NCI-H524 treated with DMSO at 0.1 percent for 48 hours (cell line): ENCODE measurements around the gene PGM3.

Experiments
- DNase-seq: peaks from one replicate; lab custom pipeline; 2025; lab: John Stamatoyannopoulos, UW

PGM3 gene

DNA sequence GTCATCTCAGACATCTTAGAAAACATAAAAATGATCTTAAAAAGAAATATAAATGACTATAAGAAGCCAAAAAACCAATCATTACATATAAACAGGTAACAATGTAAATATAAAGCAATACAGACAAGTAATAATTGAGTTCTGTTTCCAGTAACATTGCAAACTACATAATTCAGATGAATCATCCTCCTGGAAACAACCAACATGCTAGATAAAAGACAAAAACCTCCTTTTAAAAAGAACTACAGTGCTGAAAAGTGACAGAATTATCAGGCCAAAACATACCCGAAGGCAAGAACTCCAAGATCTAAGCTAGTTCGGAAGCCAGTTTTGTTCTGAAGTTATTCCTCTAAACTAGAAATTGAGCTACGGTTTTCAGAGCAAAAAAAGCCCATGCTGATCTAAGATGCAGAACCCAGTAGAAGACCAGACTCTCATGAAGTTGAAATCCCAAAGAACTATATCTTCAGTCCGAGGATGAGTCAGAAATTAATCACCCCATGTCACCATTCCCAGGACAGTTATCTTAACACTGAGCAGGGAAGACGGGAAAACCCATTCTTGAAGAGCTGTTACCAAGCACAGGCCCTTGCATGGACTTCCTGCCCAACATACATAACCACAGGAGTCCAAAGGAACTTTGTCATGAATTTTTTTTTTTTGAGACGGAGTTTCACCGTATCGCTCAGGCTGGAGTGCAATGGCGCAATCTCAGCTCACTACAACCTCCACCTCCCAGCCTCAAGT, 9.8 kb downstream of the PGM3 start:
- DNase-seq = no peak

DNA sequence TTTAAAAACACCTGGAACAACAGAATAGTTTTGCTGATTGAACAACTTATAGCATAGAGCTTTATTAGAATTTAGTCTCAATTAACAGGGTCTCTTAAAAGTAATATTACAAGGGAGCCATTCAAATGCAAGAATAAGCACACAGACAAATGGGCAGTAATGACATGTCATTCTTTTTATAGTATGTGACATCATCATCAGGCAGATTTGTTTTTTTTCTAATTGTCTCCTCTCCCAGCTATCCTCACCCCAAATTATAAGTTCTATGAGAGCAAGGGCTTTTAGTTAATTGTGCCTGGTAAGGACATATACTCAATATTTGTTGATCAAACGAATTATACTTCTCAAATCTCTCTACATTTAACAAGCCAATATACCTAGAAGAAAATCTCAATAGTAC, 11.0 kb downstream of the PGM3 start:
- no peak for DNase-seq

DNA sequence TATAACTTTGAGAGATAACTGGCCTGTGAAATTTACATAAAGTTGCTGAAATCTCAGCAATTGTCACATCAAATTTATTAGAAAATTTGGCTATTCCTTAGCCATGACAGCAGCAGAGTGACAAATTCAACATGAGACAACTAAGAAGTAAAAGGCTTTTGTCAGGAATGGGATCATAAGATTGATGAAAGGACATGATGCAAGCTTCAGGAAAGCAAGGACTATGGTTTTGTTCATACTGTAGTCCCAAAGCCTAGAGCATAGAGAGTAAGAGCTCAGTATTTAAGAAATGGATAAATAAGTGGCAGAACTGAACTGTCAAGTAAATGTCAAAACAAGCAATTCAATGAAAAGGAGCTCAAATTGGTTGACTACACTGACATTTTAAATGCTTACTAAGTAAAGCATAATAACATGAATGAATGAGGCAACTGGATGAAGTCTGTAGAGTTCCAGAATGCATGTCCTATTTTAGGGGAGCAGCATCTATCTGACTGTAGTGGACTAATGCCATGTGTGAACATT, 12.6 kb downstream of the PGM3 start:
- DNase-seq = no peak

DNA sequence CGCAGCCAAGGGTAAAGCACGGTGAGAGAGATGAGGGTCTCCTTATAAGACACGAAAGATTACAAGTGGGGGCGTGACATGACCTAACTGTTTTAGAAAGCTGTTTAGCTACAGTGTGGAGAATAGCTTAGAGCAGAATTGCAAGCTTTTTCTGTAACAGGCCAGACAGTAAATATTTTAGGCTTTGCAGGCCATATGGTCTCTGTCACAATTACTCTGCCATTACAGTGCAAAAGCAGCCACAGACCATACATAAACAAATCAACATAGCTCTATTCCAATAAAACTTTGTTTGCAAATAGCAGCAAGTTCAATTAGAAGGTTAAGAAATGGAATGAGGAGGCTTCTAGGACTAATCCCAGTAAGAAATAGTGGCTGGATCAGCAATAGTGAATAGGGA, 16.8 kb downstream of the PGM3 start:
- DNase-seq = no peak

DNA sequence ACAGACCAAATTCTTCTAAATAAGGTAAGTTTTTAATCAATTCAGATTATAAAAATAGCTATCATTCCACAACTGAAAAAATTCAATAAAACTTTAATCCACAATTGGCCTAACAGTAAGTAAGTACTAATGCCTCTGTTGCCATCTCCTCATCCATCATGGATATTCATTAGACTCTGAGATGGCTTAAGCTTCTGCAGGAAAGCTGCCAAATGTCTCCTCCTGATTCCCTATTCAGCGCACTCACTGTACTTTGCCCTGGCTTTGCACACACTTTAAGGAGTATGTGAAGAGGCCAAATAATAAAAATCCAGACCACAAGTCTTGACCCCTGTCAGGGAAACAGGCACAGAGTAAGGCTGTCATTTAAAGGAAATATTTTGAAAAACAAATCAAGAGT, 23.6 kb downstream of the PGM3 start:
- DNase-seq = no peak

DNA sequence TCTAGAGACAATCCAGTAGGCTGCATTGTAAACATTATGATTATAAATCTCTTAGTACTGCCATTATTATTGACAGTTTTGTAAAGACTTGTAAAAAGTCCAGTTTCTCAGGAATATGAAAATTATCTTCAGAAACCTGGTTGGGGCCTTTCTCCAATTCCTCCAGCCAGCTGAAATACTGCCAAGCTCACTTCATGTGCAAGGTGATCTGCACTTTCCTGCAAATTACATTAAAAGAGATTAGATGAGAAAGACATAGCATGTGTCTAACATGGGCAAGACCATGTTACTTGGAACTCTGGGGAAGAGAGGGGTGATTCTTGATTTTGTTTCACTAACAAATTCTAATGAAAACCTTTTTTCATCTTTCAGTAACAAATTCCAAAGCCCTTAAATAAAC, 24.0 kb downstream of the PGM3 start:
- DNase-seq = no peak

DNA sequence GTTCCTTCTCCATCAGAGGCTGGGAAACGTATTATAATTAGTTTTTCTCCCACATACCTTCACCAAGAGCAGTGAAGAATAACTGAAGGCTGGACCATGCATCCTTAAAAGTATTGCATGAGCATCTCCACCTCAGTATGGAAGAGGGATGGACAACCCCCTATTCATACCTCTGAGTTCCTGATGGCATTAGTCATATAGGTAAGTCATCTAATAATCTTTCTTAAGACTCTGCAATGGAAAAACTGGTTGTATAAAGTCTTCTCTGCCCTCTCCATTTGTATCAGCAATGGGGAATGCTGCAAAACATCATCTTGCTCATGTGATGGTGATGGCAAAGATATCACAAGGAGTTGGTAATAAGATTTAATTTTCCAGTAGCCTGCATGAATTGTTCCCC, 24.5 kb downstream of the PGM3 start:
- DNase-seq = no peak

DNA sequence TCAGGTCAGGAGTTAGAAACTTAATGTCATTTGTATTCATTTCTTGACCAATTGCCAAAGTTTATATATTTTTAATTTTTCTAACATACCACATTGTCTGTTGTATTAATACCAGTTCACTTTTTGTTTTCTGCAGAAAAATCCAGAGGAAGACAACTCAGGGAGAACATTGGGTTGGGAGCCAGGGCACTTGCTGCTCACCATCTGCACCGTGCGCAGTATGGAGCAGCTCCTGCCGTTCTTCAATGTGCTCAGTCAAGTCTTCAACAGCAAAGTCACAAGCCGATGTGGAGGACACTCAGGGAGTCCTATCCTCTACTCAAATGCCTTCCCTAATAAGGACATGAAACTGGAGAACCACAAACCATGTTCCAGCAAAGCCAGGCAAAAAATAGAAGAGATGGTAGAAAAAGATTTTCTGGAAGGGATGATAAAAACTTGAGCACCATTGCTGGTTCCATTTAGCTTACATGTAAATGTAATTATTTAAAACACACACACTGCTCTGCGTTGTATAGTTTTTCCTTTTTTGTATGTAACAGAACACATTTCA, 25.3 kb downstream of the PGM3 start:
- DNase-seq = no peak

DNA sequence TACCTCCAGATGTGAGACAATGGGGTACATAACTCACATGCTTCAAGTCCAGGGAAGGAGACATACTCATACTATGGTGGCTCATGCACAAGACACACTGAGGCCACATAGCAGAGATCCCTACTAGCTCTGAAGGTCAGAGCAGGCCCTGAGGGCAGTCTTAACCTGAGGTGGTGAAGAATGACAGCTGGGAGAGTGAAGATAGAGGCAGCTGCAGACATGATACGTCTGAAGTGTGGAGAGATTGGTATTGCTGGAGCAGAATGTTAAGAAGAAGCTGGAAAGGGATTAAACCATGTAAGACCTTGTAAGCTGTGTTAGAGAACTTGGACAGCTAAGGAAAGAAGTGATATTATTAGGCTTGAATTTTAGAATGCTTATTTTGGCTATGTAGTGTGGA, 32.9 kb downstream of the PGM3 start:
- no peak for DNase-seq

DNA sequence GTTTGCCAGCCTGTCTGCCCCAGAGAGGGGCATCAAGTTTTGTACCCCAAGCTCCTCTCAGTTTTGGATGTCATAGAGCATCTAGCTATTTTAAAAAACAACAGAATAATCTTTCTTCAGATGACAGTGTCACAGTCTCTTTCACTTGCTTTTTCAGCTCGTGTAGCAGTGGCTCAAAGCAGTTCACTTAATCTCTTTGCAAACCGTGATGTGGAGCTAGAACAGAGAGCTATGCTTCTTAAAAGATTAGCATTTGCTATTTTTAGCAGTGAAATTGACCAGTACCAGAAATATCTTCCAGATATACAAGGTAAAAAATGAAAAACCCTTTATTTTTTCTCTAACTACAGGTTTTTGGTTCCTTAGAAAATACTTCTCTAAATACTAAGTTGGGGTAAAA, 37.3 kb downstream of the PGM3 start:
- no peak for DNase-seq

DNA sequence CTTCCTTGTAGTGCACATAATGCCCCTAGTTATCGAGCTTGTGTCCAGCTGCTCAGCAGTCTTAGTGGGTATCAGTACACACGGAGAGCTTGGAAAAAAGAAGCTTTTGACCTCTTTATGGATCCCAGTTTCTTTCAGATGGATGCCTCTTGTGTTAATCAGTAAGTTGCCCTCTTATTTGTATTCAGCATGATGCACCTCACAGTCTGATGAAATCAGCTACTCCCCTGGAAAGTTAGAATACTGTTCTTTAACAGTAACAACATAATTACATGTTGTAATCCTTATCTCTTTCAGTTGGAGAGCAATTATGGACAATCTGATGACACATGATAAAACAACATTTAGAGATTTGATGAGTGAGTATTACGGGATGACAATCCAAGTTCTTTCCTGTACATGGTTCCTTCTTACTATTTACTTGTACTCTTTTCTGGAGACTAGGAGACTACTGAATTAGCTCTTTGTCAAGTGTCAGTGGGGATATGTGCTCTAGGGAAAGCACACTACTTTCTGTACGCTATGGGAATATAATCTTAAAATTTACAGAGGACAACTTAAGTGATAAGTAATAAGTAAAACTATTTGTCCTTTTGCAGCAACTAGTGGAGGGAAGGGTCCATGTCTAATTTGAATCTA, 39.1 kb downstream of the PGM3 start:
- DNase-seq = no peak

DNA sequence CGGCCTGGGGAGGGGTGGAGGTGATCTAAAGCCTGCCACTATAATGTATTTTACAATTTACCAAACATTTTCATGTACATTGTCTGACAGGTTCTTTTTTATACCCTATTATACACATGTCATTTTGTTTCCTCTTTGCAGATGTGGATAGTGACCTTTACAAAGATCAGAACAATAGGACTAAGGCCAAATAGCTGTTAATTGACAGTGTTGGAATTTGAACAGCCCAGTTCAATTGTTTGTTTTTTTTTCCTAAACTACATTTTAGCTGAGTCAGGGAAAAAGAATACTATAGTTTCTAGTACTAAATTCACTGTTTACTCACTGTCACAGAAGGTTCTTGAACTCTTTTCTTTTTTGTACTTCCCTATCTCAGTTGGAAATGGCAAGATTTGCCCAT, 40.2 kb downstream of the PGM3 start:
- no peak for DNase-seq

DNA sequence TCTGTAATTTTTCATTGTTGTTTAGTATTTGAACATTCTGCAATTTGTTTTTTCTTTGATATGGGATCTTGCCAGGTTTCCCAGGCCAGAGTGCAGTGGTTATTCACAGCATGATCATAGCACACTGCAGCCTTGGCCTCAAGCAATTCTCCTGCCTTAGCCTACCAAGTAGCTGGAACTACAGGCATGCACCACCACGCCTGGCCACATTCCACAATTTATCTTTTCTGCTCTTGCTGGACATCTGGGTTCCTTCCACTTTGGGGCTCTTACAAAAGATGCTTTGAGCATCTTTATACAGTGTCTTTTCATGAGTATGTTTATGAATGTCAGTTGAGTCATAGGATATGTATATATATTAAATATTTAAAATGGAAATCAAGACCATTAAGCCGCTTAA, 42.0 kb downstream of the PGM3 start:
- DNase-seq = no peak

DNA sequence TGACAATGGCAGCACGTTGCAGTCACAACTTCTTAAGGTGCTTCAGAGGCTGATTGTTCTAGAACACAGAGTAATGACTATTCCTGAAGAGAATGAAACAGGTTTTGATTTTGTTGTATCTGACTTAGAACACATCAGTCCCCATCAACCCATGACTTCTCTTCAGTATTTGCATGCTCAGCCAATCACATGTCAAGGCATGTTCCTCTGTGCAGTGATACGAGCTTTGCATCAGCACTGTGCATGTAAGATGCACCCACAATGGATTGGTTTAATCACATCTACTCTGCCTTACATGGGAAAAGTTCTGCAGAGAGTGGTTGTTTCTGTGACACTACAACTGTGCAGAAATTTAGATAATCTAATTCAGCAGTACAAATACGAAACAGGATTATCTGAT, 54.3 kb downstream of the PGM3 start:
- DNase-seq = no peak

DNA sequence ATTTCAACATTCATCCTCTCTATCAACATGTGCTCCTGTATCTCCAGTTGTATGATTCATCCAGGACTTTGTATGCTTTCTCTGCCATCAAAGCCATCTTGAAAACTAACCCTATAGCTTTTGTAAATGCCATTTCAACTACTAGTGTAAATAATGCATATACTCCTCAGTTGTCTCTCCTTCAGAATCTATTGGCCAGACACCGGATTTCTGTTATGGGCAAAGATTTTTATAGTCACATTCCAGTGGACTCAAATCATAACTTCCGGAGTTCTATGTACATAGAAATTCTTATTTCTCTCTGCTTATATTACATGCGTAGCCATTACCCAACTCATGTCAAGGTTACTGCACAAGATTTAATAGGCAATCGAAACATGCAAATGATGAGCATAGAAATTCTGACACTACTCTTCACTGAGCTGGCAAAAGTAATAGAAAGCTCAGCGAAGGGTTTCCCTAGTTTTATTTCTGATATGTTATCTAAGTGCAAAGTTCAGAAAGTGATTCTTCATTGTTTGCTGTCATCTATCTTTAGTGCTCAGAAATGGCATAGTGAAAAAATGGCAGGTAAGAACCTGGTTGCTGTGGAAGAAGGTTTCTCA, 54.8 kb downstream of the PGM3 start:
- DNase-seq = no peak

DNA sequence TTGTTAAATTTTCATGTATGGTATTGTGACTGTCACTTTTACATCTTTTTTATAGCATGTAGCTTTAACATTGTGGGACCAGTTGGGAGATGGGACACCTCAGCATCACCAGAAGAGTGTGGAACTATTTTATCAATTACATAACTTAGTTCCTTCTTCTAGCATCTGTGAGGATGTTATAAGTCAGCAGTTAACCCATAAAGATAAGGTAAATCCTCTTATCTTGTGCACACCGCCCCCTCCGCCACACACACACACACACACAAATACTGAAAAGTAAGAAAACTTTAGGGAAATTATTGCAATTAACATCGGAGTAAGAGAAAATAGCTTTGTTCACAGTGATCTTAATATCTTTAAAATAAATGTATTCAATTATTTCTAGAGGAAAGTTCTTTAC, 60.9 kb downstream of the PGM3 start:
- DNase-seq = no peak

DNA sequence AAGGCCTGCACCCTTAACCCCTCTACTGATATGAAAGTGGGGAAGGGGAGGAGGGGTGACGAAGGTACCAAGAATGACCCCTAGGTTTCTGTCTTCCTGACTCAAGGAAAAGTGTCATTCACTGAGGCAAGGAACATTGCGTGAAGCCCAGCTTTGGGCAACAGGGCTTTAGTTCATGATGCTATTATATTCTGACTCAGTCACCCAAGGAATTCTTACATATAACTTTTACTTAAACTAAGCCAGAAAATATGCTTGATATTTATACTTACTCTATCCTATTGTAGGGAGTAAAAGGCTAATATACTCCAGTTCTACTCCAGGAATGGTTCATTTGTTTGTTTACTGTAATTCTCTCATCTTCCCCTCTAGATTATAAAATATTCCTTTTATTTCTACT, 65.1 kb downstream of the PGM3 start:
- no peak for DNase-seq

DNA sequence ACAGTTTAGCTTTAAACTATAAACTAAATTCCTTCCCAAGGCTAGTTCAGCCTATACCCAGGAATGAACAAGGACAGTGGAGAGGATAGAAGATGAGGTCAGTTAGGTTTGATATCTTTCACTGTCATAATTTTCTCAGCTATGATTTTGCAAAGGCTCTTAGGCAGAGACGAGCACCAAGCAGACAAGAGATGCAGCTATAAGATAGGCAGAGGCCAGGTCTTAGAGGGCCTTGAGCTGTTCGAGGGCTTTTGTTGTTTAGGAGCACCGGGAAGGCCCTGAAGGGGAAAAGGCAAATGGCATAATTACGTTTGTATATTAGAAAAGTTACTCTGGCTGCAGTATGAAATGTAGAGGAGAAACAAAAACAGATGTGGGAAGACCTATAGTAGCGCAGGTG, 65.8 kb downstream of the PGM3 start:
- DNase-seq = no peak

DNA sequence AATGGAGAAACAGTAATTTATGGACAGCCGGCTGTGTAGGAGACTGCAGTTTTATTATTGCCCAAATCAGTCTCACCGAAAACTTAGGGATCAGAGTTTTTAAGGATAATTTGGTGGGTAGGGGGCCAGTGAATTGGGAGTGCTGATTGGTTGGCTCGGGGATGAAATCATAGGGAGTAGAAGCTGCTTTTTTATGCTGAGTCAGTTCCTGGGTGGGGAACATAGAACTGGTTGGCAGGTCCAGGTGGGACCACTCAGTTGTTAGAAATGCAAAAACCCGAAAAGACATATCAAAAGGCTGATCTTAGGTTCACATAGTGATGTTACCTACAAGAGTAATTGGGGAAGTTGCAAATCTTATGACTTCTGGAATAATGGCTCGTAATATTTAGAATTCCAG, 66.3 kb downstream of the PGM3 start:
- no peak for DNase-seq

DNA sequence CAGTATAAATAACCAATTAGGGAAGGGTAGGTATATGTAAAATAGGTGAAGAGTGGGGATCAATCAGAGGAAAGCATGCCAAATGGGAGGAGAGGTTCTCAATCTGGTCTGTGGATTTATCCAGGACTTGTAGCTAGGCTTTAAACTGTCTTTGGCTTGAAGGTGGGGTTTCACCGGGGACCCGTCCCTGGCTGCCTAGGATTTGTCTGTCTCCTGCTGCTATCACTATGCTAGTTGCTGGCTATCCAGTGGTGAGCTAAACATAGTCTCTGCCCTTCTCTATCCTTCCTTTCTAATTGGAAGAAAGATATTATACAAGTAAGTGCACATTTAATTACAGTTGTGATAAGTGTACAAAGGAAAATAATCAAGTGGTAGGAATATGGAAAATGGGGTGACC, 66.8 kb downstream of the PGM3 start:
- no peak for DNase-seq

DNA sequence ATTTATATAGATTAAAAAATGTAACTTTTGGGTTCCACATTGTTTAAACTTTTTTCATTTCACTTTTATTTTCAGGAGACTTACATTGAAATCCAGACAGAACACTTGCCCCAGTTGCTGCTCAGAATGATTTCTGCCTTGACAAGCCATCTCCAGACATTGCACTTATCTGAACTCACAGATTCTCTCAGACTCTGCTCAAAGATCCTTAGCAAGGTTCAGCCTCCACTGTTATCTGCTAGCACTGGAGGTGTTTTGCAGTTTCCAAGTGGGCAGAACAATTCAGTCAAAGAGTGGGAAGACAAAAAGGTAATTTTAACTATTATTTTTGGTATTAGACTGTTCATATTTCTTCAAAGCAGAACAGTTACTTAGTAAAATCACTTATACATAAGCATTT, 67.6 kb downstream of the PGM3 start:
- no peak for DNase-seq

DNA sequence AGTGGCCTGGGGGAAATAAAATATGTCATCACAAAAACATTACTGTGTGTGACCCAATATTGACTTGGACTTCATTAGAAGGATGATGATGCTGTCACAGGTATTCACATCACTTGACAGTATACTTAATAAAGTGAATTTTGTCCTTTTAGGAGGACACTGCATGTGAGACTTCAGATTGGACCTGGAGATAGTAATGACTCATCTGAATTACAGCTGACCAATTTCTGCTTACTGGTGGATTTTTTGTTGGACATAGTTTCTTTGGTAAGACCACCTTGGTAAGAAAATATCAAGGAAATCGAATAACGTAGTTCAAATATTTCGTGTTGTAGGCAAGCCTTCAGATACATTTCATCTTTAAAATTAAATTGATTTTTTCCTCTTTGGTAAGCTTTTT, 68.5 kb downstream of the PGM3 start:
- no peak for DNase-seq

DNA sequence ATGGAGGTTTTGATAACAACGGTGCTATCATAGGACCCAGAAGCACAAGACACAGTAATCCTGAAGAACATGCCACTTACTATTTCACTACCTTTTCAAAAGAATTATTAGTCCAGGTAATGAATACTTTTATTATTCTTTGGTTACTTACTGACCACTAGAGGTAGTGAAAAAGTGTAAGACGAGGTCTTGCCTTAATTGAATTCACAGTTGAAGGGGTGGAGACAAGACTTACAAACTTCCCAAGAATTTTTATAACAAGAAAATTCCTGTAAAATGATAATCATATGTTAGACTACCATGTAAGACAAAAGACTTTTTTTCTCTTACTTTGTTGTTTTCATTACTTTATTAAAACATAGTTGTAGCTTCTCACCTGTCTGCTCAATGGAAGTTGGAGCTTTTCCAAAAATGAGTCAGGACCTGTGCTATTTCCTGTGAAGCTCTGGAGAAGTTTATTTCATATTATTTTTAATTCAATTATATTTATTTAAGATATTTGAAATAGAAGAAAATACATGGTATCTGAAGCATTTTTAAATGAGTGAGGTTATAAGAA, 73.2 kb downstream of the PGM3 start:
- DNase-seq = no peak
